Coronary artery (tissue), 2 donors: Measurements from ENCODE around the gene ELMO2.

ENCODE experiments used
- DNase-seq: peaks from one replicate; pipeline ENCODE4 v3.0.0-alpha.2; 2017; ENCODE audit warnings: low spot score
- H3K27ac ChIP-seq, 2 donors: fragments of 200-600 bp; sonication (generic); one replicate each; pipeline ENCODE4 v1.5.1; 2016 to 2019
- H3K4me3 ChIP-seq: fragments of 200-600 bp; sonication (generic); 2 replicates; pipeline ENCODE4 v1.5.1; 2016; ENCODE audit warnings: mild to moderate bottlenecking, moderate library complexity
- CTCF ChIP-seq: fragments of 200-600 bp; sonication (generic); IDR thresholded peaks from one replicate; pipeline ENCODE4 v1.5.1; 2019; ENCODE audit warnings: antibody characterized with exemption

Gene ELMO2

GRCh38 chr20:46433051-46433450 lies 26.6 kb upstream of the ELMO2 start:
- no peak for DNase-seq
- no peak overlapping the region for H3K27ac ChIP-seq
- no peak for TF ChIP-seq CTCF
- H3K4me3 ChIP-seq, result no peak overlapping the region

GRCh38 chr20:46430921-46431712 lies 24.7 kb upstream of the ELMO2 start:
- Histone ChIP-seq H3K4me3 (no peak overlapping the region), H3K27ac (no peak overlapping the region)
- TF ChIP-seq CTCF, result no peak
- no peak for DNase-seq

- no peak for DNase-seq
- Histone ChIP-seq H3K27ac (no peak overlapping the region), H3K4me3 (no peak overlapping the region)
- TF ChIP-seq CTCF, result no peak
These were observed 21.0 kb upstream of the ELMO2 start for GRCh38 chr20:46427384-46427783.

GRCh38 chr20:46423882-46424482 lies 17.6 kb upstream of the ELMO2 start:
- TF ChIP-seq CTCF, result no peak
- Histone ChIP-seq H3K27ac (no peak overlapping the region), H3K4me3 (no peak overlapping the region)
- DNase-seq, result no peak

- H3K27ac ChIP-seq, result no peak overlapping the region
- no peak overlapping the region for H3K4me3 ChIP-seq
- DNase-seq, result no peak
These were observed 16.9 kb upstream of the ELMO2 start for GRCh38 chr20:46423342-46423741.

GRCh38 chr20:46420878-46421277 lies 14.5 kb upstream of the ELMO2 start:
- no peak for TF ChIP-seq CTCF
- DNase-seq, result no peak
- H3K27ac ChIP-seq, result no peak overlapping the region
- no peak overlapping the region for H3K4me3 ChIP-seq

More at GRCh38 chr20:46423342-46423741, 16.9 kb upstream of the ELMO2 start:
- no peak for TF ChIP-seq CTCF

- Histone ChIP-seq H3K27ac (no peak overlapping the region), H3K4me3 (no peak overlapping the region)
- no peak for TF ChIP-seq CTCF
- DNase-seq, result no peak
These were observed 13.5 kb upstream of the ELMO2 start for GRCh38 chr20:46419882-46420281.
